Prostate gland (tissue), 2 donors: ENCODE results near the gene FLT1.

ENCODE experiments used
- CTCF ChIP-seq, 4 experiments: fragments of 200-600 bp in 2 of 4; fragments of 450-650 bp in 2 of 4; sonication (generic) in 2 of 4; IDR thresholded peaks; 1 replicate in 3 of 4; 2 replicates in 1 of 4; pipeline ENCODE4 v1.5.1; 2016 to 2019; ENCODE audit warnings: antibody characterized with exemption in 4 of 4, mild to moderate bottlenecking in 2 of 4, moderate library complexity in 2 of 4
- POLR2A ChIP-seq: fragments of 450-650 bp; IDR thresholded peaks from one replicate; pipeline ENCODE4 v1.6.1; 2016; ENCODE audit warnings: antibody characterized with exemption, mild to moderate bottlenecking
- POLR2AphosphoS5 ChIP-seq: sonication (generic); formaldehyde crosslinking; IDR thresholded peaks from one replicate; pipeline ENCODE4 v1.6.1; 2017; ENCODE audit warnings: antibody characterized with exemption

DNA sequence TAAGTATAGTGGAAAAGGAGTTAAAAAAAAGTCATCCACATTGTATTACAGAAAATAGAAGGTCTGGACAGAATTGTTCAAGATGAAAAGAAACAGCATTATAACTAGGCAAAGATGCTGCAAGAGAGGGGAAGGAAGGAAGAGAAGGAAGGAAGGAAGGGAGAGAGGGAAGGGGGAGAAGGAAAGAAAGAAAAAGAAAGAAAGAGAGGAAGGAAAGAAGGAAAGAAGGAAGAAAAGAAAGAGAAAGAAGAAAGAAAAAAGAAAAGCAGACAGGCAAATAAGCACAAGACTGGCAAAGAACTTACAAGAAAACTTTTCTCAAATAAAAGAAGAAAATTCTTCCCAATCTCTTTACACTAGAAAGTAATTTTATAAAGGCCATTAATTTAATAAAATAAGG is 15.1 kb upstream of the FLT1 start:
- TF ChIP-seq CTCF (IDR thresholded peaks at IDR 0.05) (no peak), POLR2A (no peak), POLR2AphosphoS5 (no peak)
